OCI-LY7 (cell line): ENCODE results near the gene GATA1. TPM values are rescaled to one million over a fixed set of nuclear protein-coding genes. Genes with fewer than 3 reads are reported as not detected.
A peak's percentile ranks its signal among the peaks of the same experiment; 100 is the strongest.

ENCODE experiments used
- BruUV-seq: library from RNA; stranded (reverse); fragments of 400-500 nt; replicated peaks from 2 replicates; lab custom pipeline; 2021; lab: Mats Ljungman, UMichigan
- CTCF ChIA-PET: fragments of 300-600 bp; sonication (Branson Sonifier 250); formaldehyde crosslinking; loops from one replicate; lab custom pipeline; 2022; ENCODE audit warnings: antibody characterized with exemption; ENCODE audit not compliant: unreplicated experiment; lab: Charles Lee
- POLR2A ChIA-PET: fragments of 300-600 bp; sonication (Branson Sonifier 250); formaldehyde crosslinking; loops from one replicate; lab custom pipeline; 2022; ENCODE audit warnings: antibody characterized with exemption; lab: Charles Lee
- DNase-seq: peaks from one replicate; pipeline ENCODE4 v3.0.0-alpha.2; 2015; ENCODE audit warnings: low spot score
- H2AFZ ChIP-seq: fragments of 200-600 bp; sonication (generic), shearing (Covaris generic); 2 replicates; pipeline ENCODE4 v1.6.1; 2014; ENCODE audit warnings: mild to moderate bottlenecking, antibody characterized with exemption, low read length, moderate library complexity
- H3K27ac ChIP-seq: fragments of 200-600 bp; sonication (generic); 2 replicates; pipeline ENCODE4 v1.5.1; 2014; ENCODE audit warnings: mixed run types, low read depth, mild to moderate bottlenecking, moderate library complexity, low read length, inconsistent platforms; ENCODE audit not compliant: poor library complexity, severe bottlenecking
- H3K36me3 ChIP-seq: fragments of 200-600 bp; sonication (generic); 2 replicates; pipeline ENCODE4 v1.6.1; 2014; ENCODE audit warnings: mild to moderate bottlenecking, antibody characterized with exemption, low read length, moderate library complexity, mixed read lengths; ENCODE audit not compliant: insufficient read depth
- H3K4me1 ChIP-seq: fragments of 200-600 bp; sonication (generic); 2 replicates; pipeline ENCODE4 v1.5.1; 2014; ENCODE audit warnings: mild to moderate bottlenecking, low read length; ENCODE audit not compliant: insufficient read depth, poor library complexity, severe bottlenecking
- H3K4me2 ChIP-seq: fragments of 200-600 bp; sonication (generic); 2 replicates; pipeline ENCODE4 v1.6.1; 2014; ENCODE audit warnings: mild to moderate bottlenecking, low read length
- H3K4me3 ChIP-seq: fragments of 200-600 bp; sonication (generic); 2 replicates; pipeline ENCODE4 v1.5.1; 2014; ENCODE audit warnings: mild to moderate bottlenecking, low read depth, low read length; ENCODE audit not compliant: poor library complexity, severe bottlenecking
- H3K79me2 ChIP-seq: fragments of 200-600 bp; sonication (generic); 2 replicates; pipeline ENCODE4 v1.6.1; 2016; ENCODE audit warnings: low read depth, mild to moderate bottlenecking, low read length, moderate library complexity, mixed read lengths; ENCODE audit not compliant: insufficient read depth
- H3K9me2 ChIP-seq: fragments of 200-600 bp; sonication (generic); 2 replicates; pipeline ENCODE4 v1.6.1; 2016; ENCODE audit warnings: mild to moderate bottlenecking, low read length, mixed read lengths; ENCODE audit not compliant: insufficient read depth
- H3K9me3 ChIP-seq: fragments of 200-600 bp; sonication (generic); 2 replicates; pipeline ENCODE4 v1.6.1; 2014; ENCODE audit warnings: mild to moderate bottlenecking, mixed run types, low read length, mixed read lengths
- H4K20me1 ChIP-seq: fragments of 200-600 bp; sonication (generic); 2 replicates; pipeline ENCODE4 v1.6.1; 2014; ENCODE audit warnings: mild to moderate bottlenecking, antibody characterized with exemption, low read length, moderate library complexity, mixed read lengths; ENCODE audit not compliant: insufficient read depth
- CTCF ChIP-seq: fragments of 200-600 bp; sonication (generic); conservative IDR thresholded peaks from 2 replicates; pipeline ENCODE4 v1.5.1; 2014; ENCODE audit warnings: mild to moderate bottlenecking, antibody characterized with exemption, low read length, moderate library complexity, mixed read lengths
- EZH2phosphoT487 ChIP-seq: fragments of 200-600 bp; sonication (generic); IDR thresholded peaks from 2 replicates; pipeline ENCODE4 v1.6.1; 2018; ENCODE audit warnings: low read depth, borderline replicate concordance, mild to moderate bottlenecking, mixed run types, antibody characterized with exemption, low read length, moderate library complexity, mixed read lengths
- intact Hi-C: fragments of 100-400 bp; cut with micrococcal nuclease; formaldehyde crosslinking; loops from one replicate; pipeline ENCODE4 v1.10.0; 2022; ENCODE audit not compliant: unreplicated experiment
- total RNA-seq, 2 experiments: library from RNA; depleted of rRNA in 1 of 2; stranded (reverse); fragments of >200 nt in 1 of 2; shearing (Covaris generic) in 1 of 2; gene quantifications; 2 replicates each; pipeline ENCODE4 v1.2.3, GENCODE V29; 2014 to 2022

GATA1 gene
- total RNA-seq, 2 experiments from 2014 or later = not detected

DNA sequence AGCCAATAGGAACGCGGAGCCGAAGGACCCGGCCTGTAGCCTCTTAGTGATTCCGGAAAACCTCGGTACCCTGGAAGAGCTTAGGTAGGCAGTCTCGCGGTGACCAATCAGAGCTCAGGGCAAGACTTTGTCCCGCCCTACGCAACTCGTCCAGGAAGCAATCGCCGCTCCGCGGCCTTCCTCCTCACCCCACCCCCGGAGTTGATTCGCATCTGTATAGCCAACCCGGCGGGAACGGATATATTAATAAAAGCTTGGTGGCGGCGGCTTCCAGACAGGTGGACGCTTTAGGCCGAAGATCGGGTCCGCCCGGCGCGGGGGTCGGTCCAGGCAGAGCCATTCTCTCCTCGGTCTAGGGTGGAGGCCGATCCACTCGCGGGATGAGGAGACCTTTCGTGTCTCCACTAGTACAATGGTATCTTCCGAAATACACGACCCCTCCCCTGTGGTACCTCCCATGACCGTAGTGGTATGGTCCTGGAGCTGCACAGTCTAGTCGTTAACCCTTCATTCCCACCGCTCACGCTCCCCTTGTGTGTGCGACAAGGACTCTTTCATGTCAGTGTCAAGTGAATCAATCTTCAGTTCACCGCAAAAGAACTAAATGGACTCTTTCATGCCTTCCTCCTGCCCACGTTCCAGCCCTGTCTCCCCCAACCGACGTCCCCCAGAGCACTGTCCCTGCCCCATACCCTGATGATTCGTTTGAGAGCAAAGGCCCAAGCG lies 49.0 kb upstream of the GATA1 start:
- Histone ChIP-seq H3K4me2 (peak overlapping the region; percentile 99), H3K9me2 (no peaks in the 10 kb centered on the region), H3K4me3 (peak overlapping the region; percentile 73), H3K79me2 (peaks cover 7% of the 10 kb centered on the region; the same call in 1 of the 2 replicates), H3K27ac (peak overlapping the region; percentile 92), H3K9me3 (no peaks in the 10 kb centered on the region), H3K36me3 (no peaks in the 10 kb centered on the region), H3K4me1 (peaks cover 10% of the 10 kb centered on the region), H2AFZ (peak overlapping the region; percentile 82; the same call in 1 of the 2 replicates), H4K20me1 (no peaks in the 10 kb centered on the region)
- intact Hi-C loops = loop anchor here (5.0 kb wide), 2 partner anchors 65 to 220 kb away; partner anchors contain the start of genes HDAC6 and OTUD5
- DNase-seq = peak; percentile 98
- POLR2A ChIA-PET = interaction anchor here (0.7 to 1.7 kb wide), 5 partner anchors 9 to 532 kb away, joined by 3 to 7 read pairs (median 3); no protein-coding TSS in a partner anchor
- TSS peak; percentile 95 for BruUV-seq
- TF ChIP-seq EZH2phosphoT487 = no peak
- no peak for TF ChIP-seq CTCF
- CTCF ChIA-PET = interaction anchor here (0.6 kb wide), 1 partner anchor 89 kb away, joined by 3 read pairs; no protein-coding TSS in a partner anchor

DNA sequence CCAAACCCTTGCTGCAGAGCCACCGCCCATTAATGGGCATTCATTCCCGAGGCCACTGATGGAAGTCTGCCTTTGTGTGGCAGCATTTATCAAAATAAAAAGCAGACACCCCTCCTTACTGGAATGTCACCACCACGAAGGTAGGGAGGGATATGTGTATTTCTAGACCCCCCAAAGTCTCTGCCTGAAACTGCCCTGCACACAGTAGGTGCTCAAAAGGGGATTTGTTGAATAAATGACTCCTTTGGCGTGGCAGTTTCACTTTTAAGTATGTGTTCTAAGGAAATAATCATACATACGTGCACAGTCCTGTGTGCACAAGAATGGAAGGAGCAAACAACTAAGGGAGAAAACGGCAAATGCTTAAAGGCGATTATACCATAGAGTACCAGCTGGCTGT lies 48.5 kb upstream of the GATA1 start:
- H3K4me3 ChIP-seq = peak overlapping the region; percentile 73
- H3K27ac ChIP-seq = peak overlapping the region; percentile 92
- H3K79me2 ChIP-seq = peaks cover 7% of the 10 kb centered on the region; the same call in 1 of the 2 replicates
- peak; percentile 3 for DNase-seq
- intact Hi-C loops = loop anchor here (5.0 kb wide), 2 partner anchors 64 to 219 kb away; partner anchors contain the start of genes HDAC6 and OTUD5
- H2AFZ ChIP-seq = peak overlapping the region; percentile 82; the same call in 1 of the 2 replicates
- H3K4me1 ChIP-seq = peaks cover 10% of the 10 kb centered on the region
- H3K9me3 ChIP-seq = no peaks in the 10 kb centered on the region
- TF ChIP-seq EZH2phosphoT487 (no peak), CTCF (no peak)
- H4K20me1 ChIP-seq = no peaks in the 10 kb centered on the region
- peak overlapping the region; percentile 99 for H3K4me2 ChIP-seq
- no peaks in the 10 kb centered on the region for H3K9me2 ChIP-seq
- H3K36me3 ChIP-seq = no peaks in the 10 kb centered on the region
- ChIA-PET POLR2A (interaction anchor here (0.6 to 1.4 kb wide), 2 partner anchors 9 to 67 kb away, joined by 3 read pairs; no protein-coding TSS in a partner anchor), CTCF (no interaction called here)
- no TSS peak for BruUV-seq

DNA sequence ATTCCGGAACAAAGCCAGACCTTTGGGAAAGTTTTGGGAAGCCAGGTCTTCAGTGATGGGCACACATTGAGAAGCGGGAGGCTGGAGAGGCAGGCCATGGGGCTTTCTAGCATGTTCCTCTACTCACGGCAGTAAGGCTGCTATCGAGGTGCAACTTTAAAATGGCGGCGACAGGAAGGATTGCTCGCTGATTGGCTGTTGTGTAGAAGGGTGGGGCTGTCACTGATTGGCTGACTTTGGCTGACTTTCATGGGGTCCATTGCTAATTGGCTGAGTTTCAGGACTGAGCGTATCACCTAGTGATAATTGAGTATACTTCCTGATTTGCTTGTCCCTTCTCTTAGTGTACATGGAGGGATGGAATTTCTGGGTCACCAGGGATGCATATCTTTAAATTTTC lies 44.6 kb upstream of the GATA1 start:
- Histone ChIP-seq H2AFZ (no peak overlapping the region), H3K36me3 (no peaks in the 10 kb centered on the region), H3K4me2 (no peak overlapping the region), H3K9me2 (no peaks in the 10 kb centered on the region), H3K9me3 (no peaks in the 10 kb centered on the region), H3K4me1 (peaks cover 10% of the 10 kb centered on the region), H3K79me2 (no peaks in the 10 kb centered on the region; the same call in 1 of the 2 replicates), H4K20me1 (no peaks in the 10 kb centered on the region), H3K27ac (no peak overlapping the region), H3K4me3 (no peak overlapping the region)
- intact Hi-C loops = no loop called here
- BruUV-seq = no TSS peak
- ChIA-PET POLR2A (no interaction called here), CTCF (no interaction called here)
- TF ChIP-seq CTCF (no peak), EZH2phosphoT487 (no peak)
- DNase-seq = no peak
